Articular chondrocyte of knee joint (primary cell): Measurements from ENCODE around the gene KISS1R. TPM values are rescaled to one million over a fixed set of nuclear protein-coding genes. Genes with fewer than 3 reads are reported as not detected.
A peak's percentile ranks its signal among the peaks of the same experiment; 100 is the strongest.

Source experiments
- small RNA-seq: library from RNA; depleted of rRNA; stranded (forward); fragments of <200 nt; gene quantifications from one replicate; pipeline ENCODE3, GENCODE V24; 2012
- total RNA-seq: library from RNA; depleted of rRNA; stranded (reverse); fragments of >200 nt; gene quantifications from 2 replicates; pipeline ENCODE4 v1.2.3, GENCODE V29; 2012

The KISS1R gene
- total RNA-seq: 0.13 TPM in 1 of 2 replicates, not detected in the other

GRCh38 chr19:917323-918151 lies at the start of gene KISS1R:
Gene KISS1R, plus strand, starts transcription at chr19:917333. Its CDS starts 170 bp downstream, at chr19:917503.

GRCh38 chr19:892894-893689 lies 24.0 kb upstream of the KISS1R start, which contains the start of the genes MED16 and RNU6-9:
Gene MED16, minus strand, starts transcription at chr19:893187. Its CDS starts 2,056 bp downstream, at chr19:891131.
Gene RNU6-9, plus strand, starts transcription at chr19:893484.

GRCh38 chr19:913080-913748 lies 3.9 kb upstream of the KISS1R start, which contains the start of gene R3HDM4:
Gene R3HDM4, minus strand, starts transcription at chr19:913219. Its CDS starts 62 bp downstream, at chr19:913157.

GRCh38 chr19:925526-926322 lies 8.6 kb downstream of the KISS1R start, which contains the start of gene ARID3A:
Gene ARID3A, plus strand, starts transcription at chr19:926035. Its CDS starts 3,494 bp downstream, at chr19:929529.

Small RNA genes lying within 50 kb of the gene (small RNA-seq; reads per million reads assigned to genes)
- 3.2 reads per million, percentile 84 among the genes with 10 or more reads in this experiment for gene RNU6-9

Other genes with a start within 250 kb of the KISS1R start
- 15.9 and 33.2 TPM in 2 replicates for gene FSTL3, start 240.9 kb upstream of the KISS1R start, total RNA-seq
- gene PRSS57, start 221.9 kb upstream of the KISS1R start, total RNA-seq: not detected in 2 replicates
- 7.5 and 9.3 TPM in 2 replicates for gene PALM, start 208.4 kb upstream of the KISS1R start, total RNA-seq
- gene MISP, start 166.2 kb upstream of the KISS1R start, total RNA-seq: 0.22 and 0.26 TPM in 2 replicates
- 92.3 and 113 TPM in 2 replicates for gene PTBP1, start 119.9 kb upstream of the KISS1R start, total RNA-seq
- gene PLPPR3, start 95.4 kb upstream of the KISS1R start, total RNA-seq: 0.39 and 0.76 TPM in 2 replicates
- gene AZU1, start 89.5 kb upstream of the KISS1R start, total RNA-seq: not detected in 2 replicates
- gene PRTN3, start 76.3 kb upstream of the KISS1R start, total RNA-seq: not detected in 2 replicates
- 0.43 and 1.0 TPM in 2 replicates for gene ELANE, start 65.0 kb upstream of the KISS1R start, total RNA-seq
- 1.9 and 2.1 TPM in 2 replicates for gene CFD, start 57.7 kb upstream of the KISS1R start, total RNA-seq
- 16.5 and 20.4 TPM in 2 replicates for gene MED16, start 24.1 kb upstream of the KISS1R start, total RNA-seq
- gene RNU6-9, start 23.8 kb upstream of the KISS1R start, total RNA-seq: not detected in 2 replicates
- 28.9 and 34.1 TPM in 2 replicates for gene R3HDM4, start 4.1 kb upstream of the KISS1R start, total RNA-seq
- gene ARID3A, start 8.7 kb downstream of the KISS1R start, total RNA-seq: 5.6 and 7.1 TPM in 2 replicates
- gene WDR18, start 67.0 kb downstream of the KISS1R start, total RNA-seq: 27.6 and 41.2 TPM in 2 replicates
- 0.13 and 0.65 TPM in 2 replicates for gene GRIN3B, start 83.1 kb downstream of the KISS1R start, total RNA-seq
- gene TMEM259, start 103.8 kb downstream of the KISS1R start, total RNA-seq: 47.1 and 52.4 TPM in 2 replicates
- gene RNU6-2, start 104.2 kb downstream of the KISS1R start, total RNA-seq: not detected in 2 replicates
- 240 and 261 TPM in 2 replicates for gene CNN2, start 109.3 kb downstream of the KISS1R start, total RNA-seq
- gene ABCA7, start 122.8 kb downstream of the KISS1R start, total RNA-seq: 4.7 and 5.6 TPM in 2 replicates
- gene ARHGAP45, start 149.8 kb downstream of the KISS1R start, total RNA-seq: 0.32 and 0.39 TPM in 2 replicates
- gene POLR2E, start 178.0 kb downstream of the KISS1R start, total RNA-seq: 77.0 and 86.9 TPM in 2 replicates
- gene GPX4, start 186.7 kb downstream of the KISS1R start, total RNA-seq: 451 and 456 TPM in 2 replicates